KG1 (cell line): ENCODE data around the gene CCDC30.
"Not testable (repeated sequence)": the region's sequence is repeated elsewhere in the genome, so short reads cannot be mapped to it uniquely, and the experiment has no call there.

Experiments used
- DNase-seq: peaks from one replicate; lab custom pipeline; 2025; lab: John Stamatoyannopoulos, UW

Gene CCDC30

DNA sequence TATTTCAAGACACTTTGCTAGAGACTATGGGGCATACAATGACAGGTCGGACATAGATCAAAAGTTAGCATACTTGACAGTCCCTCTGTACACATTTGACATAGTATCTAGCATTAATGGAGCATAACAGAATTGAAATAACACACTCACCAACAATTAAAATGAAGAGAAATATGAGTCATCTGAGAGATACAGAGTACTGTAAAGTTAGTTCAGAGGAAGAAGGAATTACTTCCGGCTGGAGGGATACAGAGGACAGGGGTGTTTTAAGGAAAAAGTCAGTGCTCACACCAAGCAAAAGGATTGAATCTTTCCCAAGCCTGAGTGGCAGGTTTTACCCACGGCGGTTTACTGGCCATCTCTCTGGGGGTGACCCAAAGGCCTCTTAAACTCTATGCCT lies 9.7 kb upstream of the CCDC30 start:
- DNase-seq, result no peak

DNA sequence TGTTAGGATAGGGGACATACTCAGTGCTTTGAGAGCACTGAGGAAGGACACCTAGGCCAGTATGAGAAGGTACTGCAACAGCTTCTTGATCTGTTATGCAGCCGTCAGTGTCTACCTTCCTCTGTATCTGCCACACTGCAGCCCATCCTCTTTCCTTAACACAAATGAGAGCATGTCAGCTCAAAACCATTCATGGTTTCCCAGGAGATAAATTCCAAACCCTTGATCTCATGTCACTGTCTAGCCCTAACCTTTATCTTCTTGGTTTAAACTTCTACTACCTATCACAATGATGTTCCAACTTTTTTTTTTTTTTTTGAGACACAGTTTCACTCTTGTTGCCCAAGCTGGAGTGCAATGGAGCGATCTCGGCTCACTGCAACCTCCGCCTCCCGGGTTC lies 8.7 kb upstream of the CCDC30 start:
- no peak for DNase-seq

DNA sequence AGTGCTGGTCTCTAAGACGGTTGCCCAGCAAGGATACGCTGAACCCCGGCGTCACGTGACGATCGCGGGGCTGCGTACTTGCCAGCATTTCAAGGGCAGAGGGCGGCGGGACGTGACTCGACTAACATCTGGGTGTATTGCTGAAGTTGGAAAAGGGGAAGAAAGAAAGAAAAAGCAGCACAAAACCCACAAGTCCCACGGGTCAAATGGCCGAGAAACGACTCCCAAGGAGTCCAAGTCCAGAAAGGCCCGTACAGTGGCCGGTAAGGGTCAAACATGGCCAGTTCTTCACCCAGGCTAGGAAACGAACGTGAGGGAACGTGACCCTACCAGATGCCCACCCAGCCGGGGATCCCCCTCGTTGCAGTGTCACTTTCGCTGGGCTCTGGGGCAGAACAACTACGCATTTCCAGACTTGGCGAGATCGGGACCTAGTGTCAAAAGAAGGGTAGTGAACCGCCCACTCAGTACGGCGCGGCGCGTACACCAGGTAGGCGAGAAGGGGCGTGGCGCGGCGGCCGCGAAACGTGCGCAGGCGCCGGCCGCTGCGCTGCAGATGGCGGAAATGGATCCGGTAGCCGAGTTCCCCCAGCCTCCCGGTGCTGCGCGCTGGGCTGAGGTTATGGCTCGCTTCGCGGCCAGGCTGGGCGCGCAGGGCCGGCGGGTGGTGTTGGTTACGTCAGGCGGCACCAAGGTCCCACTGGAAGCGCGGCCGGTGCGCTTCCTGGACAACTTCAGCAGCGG lies 6.9 kb upstream of the CCDC30 start, which contains the start of the genes PPCS and ZMYND12:
Gene PPCS (plus strand): TSS at position 534 of the 744 bp plus-strand sequence. CDS start 23 bp downstream, at position 557.
Gene ZMYND12 (minus strand): TSS at position 13 of the 744 bp plus-strand sequence. CDS start 25 bp downstream, outside the sequence.
- DNase-seq, result peak; percentile 86

DNA sequence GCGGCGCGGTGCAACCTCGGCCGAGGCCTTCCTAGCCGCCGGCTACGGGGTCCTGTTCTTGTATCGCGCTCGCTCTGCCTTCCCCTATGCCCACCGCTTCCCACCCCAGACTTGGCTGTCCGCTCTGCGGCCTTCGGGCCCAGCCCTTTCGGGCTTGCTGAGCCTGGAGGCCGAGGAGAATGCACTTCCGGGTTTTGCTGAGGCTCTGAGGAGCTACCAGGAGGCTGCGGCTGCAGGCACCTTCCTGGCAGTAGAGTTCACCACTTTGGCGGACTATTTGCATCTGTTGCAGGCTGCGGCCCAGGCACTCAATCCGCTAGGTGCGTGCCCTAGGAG lies 6.4 kb upstream of the CCDC30 start:
- DNase-seq, result peak; percentile 82

DNA sequence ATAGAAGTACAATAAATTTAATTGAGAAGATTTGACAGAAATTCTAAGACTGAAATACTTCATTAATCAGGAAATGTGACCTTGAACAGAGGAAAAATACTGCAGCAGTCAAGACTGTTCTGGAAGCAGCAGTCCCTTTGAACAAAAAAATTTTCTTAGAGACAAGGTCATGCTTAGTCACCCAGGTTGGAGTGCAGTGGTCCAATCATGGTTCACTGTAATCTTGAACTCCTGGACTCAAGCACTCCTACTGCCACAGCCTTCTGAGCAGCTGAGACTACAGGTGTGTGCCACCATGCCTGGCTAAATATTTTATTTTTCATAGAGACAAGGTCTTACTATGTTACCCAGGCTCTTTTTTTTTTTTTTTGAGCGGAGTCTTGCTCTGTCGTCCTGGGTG lies 1.9 kb upstream of the CCDC30 start:
- no peak for DNase-seq

DNA sequence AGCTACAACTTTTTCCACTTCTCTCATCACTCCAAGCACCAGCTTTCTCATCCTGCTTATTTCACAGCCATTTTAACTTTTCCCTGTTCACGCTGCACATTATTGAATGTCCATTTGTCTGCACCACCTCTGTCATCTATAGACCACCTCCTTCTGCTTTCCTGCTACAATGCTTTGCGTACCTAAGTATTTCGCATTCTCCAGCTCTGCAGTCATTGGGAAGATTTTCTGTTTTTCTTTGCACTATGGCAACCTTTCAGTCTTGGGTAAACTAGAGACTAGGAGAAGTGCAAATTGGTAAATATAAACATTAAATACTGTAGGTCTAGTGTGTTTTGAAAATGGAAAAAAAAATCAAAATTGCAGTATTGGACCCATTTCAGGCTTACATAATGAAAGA lies 835 bp downstream of the CCDC30 start:
- no peak for DNase-seq

DNA sequence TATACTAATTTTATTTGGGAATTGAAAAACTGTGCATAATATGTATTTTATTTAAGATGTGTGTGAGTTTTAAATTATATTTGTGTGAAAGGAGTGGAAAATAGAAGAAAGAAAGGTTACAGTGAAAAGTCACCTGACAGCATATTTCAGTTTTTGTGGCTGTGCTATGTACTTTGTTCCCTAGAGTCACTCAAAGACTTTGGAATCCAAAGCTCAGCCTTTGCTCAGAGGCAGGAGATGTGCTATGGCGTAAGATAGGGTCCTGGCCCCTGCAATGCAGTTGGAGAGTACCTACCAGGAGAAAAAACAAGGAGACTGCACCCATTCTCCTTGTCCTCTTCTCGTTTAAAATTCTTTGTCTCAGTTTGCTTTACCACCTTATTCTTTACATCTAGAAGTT lies 2.9 kb downstream of the CCDC30 start:
- no peak for DNase-seq

DNA sequence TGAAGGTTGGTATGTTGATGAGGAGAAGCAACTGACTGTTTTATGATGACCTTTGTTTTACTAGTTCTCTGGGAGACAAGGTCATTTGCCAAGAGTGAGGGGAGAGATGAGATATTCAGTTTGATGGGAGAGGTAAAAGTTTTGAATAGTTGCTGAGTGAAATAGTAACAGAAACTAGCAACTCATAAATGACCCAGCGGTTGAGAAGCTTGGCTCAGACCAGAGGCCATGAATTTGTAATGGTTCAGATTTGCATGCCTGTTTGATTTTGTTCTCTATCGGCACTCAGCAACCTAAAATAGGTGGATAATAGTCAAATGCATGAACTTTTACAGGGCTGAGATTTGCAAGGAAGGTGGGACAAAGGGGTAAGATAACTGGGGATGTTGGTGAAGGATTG lies 6.6 kb downstream of the CCDC30 start:
- DNase-seq, result no peak

DNA sequence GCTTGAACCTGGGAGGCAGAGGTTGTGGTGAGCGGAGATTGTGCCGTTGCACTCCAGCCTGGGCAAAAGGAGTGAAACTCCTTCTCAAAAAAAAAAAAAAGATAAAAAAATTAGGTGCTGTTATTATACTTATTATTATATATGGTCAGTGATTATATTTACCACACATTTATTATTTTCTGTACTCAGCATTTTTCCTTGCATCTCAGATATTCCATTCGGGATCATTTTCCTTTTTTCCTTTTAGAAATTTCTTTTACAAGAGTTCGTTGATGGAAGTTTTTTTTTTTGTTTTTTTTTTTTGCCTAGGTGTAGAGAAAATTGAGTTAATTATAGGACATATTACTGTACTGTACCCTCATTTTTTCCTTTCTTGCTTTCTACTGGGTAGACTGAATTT lies 13.5 kb downstream of the CCDC30 start:
- no peak for DNase-seq

DNA sequence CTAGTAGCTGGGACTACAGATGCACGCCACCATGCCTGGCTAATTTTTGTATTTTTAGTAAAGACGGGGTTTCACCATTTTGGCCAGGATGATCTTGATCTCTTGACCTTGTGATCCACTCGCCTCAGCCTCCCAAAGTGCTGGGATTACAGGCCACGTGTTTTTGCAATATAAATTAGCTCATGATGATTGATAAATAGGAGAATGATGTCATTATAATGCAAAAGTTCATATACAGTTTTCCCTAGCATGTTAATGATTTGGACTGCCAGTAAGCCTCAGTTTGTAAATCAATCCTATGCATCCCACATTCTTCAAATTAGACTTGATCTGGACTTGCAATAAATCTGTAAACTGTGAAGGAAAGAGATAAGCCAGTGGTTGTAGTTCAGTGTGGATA lies 14.3 kb downstream of the CCDC30 start:
- DNase-seq, result not testable (repeated sequence)

DNA sequence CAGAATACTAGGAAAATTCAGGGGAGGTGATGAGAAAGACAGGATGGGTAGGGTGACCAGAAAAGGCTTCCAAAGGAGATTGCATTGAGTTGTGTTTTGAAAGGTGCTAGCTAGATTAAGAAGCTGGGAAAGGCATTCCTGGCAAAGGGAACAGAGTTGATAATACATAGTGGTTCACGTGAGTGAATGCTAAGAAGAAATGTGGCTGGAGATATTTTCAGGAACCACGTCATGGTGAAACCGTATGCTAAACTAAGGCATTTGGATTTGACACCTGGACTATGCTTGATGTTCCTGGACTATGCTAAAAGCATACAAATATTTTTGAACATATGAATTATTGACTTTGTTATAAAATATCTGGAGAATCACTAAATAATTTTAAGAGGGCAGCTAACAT lies 14.7 kb downstream of the CCDC30 start:
- no peak for DNase-seq

DNA sequence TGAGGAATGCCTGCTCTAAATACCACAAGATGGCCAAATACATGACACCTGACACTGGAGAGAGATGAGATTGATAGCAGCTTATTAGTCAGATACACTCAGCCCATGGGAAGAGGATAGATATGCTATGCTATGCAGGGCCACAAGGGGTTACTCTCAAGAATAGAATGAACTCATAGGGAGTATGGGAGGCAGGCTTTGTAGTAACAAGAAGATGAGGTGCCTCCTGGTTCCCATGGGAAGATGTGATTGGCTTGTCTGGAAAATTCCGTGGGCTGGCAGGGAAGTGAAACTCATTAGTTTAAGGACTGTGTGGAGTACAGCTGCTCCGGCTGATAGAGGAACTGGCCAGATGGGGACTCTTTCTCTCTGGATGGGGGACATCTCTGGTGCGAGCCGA lies 16.5 kb downstream of the CCDC30 start:
- DNase-seq, result no peak

DNA sequence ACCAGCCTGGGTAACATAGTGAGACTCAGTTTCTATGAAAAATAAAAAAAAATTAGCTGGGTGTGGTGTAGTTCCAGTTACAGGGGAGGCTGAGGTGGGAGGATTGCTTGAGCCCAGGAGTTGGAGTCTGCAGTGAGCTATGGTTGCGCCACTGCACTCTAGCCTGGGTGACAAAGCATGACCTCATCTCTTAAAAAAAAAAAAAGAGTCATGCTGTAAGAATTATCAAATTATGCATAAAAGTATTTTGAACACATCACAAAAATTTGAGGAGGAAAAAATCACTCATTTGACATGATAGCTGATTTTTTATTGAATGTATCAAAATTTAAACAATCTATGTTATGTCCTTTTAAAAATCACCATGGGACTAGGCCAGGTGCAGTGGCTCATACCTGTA lies 17.8 kb downstream of the CCDC30 start:
- no peak for DNase-seq

DNA sequence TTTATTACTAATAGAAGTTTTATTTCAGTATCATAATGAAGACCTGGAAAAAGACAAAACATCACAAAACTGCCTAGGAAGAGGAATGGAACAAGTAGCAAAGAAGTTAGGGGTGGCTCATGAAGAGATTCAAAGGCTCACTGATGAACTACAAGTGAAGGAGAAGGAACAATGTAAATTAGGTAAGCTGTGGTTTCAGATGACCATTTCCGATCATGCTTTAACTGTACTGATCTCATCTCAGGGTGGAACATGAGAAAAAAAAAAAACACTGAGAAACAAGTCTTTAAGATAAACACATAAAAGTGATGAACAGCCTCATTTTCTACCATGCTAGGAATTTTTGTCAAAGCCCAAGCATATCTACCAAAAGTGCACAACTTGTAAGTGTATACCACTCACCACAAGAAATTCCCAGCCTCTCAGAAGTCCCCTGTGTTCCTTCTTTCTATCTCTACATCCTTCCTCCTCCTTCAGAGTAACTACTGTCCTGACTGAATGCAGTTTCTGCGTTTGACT lies 19.6 kb downstream of the CCDC30 start:
- DNase-seq, result no peak

DNA sequence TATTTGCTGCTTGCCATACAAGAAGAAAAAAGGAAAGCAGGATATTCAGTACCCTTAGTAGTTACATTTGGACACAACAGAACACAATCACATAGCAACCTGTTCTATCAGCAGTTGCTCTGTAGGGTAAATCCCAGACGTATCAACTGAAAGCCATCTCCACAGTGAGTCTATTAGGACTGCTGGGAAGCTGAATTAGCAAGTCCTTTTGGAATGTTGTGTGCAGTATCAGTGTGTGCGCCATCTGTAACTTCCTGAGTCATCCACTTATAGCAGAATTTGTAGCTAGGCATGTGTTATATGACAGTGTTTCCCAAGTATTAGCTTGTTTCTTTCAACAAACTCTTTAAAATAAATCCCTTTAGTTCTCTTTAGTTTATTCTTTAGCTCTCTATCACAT lies 21.3 kb downstream of the CCDC30 start:
- no peak for DNase-seq

DNA sequence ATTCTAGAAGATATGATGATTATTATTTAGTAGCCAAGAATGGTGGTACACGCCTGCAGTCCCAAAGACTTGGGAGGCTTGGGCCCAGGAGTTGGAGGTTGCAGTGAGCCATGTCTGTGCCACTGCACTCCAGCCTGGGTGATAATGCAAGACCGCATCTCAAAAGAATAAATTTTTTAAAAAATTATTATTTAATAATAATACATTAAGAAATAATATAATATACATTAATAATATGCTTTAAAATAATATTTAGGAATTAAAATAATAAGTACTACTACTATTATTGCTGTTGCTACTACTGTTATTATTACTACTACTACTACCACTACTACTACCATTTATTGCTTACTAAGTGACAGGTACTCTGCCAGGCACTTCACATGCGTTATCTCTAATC lies 27.2 kb downstream of the CCDC30 start:
- DNase-seq, result no peak

DNA sequence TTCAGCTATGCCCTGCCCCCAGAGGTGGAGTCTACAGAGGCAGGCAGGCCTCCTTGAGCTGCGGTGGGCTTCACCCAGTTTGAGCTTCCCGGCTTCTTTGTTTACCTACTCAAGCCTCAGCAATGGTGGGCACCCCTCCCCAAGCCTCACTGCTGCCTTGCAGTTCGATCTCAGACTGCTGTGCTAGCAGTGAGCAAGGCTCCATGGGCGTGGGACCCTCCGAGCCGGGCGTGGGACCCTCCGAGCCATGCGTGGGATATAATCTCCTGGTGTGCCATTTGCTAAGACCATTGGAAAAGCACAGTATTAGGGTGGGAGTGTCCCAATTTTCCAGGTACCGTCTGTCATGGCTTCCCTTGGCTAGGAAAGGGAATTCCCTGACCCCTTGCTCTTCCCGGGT lies 38.9 kb downstream of the CCDC30 start:
- not testable (repeated sequence) for DNase-seq

DNA sequence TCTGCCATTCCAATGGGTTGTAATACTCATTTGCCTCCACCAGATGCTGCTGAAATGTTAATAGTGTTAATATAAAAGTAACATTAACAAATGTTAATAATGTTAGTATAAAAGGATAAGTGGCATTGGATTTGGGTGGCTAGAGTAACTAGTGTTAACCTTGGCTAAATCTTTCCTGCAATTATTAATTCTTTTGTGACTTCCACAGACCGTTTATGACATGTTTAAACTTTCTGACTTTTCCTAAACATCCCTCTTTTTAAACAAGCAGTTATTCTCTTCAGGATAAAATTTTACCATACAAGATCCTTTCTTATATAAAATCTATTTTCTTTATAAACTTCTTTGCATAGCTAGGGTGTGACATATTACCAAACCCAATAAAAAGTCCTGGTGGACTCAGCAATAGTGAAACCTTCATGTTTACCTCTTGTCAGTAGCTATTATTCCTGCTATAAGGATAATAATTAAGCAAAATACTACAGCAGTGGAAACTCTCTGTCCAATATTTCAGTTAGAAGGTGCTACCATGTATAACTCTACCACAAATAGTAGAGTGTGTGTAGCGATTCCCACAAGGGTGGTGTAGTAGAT lies 41.5 kb downstream of the CCDC30 start:
- DNase-seq, result no peak

DNA sequence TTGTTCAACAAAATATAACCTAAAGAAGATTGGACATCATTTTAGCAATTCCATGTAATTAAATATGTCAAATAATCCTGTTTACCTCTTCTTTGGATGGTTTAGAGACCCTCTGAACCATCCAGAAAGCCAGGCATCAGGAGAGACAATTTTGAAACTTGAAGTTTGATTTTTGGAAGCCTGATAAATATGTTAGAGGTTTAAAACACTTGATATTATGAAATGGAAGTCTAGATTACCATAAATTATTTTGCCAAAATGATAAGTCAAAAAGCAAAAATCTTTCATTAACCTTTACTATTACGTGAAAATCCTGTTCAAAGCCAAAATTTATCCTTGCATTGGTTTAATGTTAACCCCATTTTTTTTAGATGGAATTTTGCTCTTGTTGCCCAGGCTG lies 43.5 kb downstream of the CCDC30 start:
- no peak for DNase-seq

DNA sequence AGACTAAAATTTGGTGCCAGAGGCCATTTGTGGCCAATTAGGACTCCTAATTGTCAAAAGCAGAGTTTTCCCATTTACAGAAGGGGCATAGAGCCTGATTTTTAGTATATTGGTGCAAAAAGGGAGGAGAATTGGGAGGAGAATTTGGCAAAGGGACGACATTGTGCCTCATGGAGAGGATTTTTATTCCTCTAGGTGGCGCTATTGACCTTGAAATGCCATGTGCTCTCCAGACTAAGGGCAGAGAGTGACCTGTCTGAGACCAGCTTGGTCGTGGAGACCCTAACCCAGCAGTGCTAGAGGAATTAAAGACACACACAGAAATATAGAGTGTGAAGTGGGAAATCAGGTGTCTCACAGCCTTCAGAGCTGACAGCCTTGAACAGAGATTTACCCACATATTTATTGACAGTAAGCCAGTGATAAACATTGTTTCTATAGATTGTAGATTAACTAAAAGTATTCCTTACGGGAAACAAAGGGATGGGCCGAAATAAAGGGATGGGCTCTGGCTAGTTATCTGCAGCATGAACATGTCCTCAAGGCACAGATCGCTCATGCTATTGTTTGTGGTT lies 48.6 kb downstream of the CCDC30 start:
- peak; percentile 6 for DNase-seq

DNA sequence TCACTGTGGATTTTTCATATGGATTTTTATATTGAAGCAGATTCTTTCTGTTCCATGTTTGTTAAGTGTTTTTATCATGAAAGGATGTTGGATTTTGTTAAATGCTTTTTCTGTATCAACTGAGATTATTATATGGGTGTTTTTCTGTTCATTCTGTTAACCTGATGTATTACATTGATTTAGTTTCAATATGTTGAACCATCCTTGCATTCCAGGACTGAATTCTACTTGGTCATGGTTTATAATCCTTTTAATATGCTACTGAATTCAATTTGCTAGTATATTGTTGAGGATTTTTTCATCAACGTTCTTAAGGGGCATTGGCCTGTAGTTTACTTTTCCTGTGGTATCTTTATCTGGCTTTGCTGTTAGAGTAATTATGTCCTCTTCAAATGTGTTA lies 55.8 kb downstream of the CCDC30 start:
- no peak for DNase-seq

DNA sequence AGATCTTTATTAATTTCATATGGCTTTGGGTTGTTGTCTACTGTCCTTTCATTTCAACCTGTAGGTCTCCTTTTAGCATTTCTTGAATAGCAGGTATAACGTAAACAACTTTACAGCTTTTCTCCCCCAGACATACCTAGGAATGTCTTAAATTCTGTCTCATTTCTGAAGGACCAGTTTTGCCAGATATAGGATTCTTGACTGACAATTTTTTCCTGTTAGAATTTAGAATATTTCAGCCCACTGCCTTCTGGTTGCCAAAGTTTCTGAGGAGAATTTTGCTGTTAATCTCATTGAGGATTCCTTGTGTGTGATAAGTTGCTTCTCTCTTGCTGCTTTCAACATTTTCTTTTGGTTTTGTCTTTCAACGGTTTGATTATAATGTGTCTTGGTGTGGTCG lies 60.1 kb downstream of the CCDC30 start:
- DNase-seq, result no peak

DNA sequence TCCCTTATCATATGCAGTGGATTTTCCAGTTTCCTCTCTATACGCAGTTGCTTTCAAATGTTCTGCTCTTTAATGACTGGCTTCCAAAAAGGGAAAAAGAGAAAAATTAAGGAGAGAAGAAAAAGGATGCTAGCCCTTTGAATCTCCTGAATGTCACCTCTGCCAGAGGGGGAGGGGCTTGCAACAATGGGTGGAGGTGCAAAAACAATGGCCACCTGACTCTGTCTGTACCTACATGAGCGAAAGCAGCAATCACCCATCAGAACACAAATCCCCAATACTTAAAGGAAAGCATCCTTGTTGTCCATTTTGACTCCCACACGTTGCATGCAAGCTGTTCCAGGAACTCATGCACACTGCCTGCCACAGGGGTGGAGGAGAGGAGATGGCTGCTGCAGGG lies 61.2 kb downstream of the CCDC30 start:
- no peak for DNase-seq
